Hepatocyte (in vitro differentiated cells): ENCODE results near the gene MEIOC. TPM values are rescaled to one million over a fixed set of nuclear protein-coding genes. Genes with fewer than 3 reads are reported as not detected.
"Not testable (repeated sequence)": the region's sequence is repeated elsewhere in the genome, so short reads cannot be mapped to it uniquely, and the experiment has no call there.

Experiments
- DNase-seq: peaks from one replicate; pipeline ENCODE4 v3.0.0-alpha.2; 2016; ENCODE audit warnings: low spot score
- H2AFZ ChIP-seq: fragments of 200-600 bp; sonication (generic); 2 replicates; pipeline ENCODE4 v1.6.0; 2016; ENCODE audit warnings: antibody characterized with exemption, mild to moderate bottlenecking
- H3K27ac ChIP-seq: fragments of 200-600 bp; sonication (generic); 2 replicates; pipeline ENCODE4 v1.5.1; 2016; ENCODE audit warnings: mild to moderate bottlenecking
- H3K27me3 ChIP-seq: fragments of 200-600 bp; sonication (generic); 2 replicates; pipeline ENCODE4 v1.6.1; 2016
- H3K36me3 ChIP-seq: fragments of 200-600 bp; sonication (generic); replicated peaks from 2 replicates; pipeline ENCODE4 v1.5.1; 2016; ENCODE audit warnings: low read depth; ENCODE audit not compliant: insufficient read depth
- H3K4me1 ChIP-seq: fragments of 200-600 bp; sonication (generic); 2 replicates; pipeline ENCODE4 v1.5.1; 2016; ENCODE audit warnings: mild to moderate bottlenecking, moderate library complexity; ENCODE audit not compliant: insufficient read depth
- H3K4me2 ChIP-seq: fragments of 200-600 bp; sonication (generic); 2 replicates; pipeline ENCODE4 v1.6.0; 2016
- H3K4me3 ChIP-seq: fragments of 200-600 bp; sonication (generic); 2 replicates; pipeline ENCODE4 v1.5.1; 2016; ENCODE audit warnings: mild to moderate bottlenecking
- H3K79me2 ChIP-seq: fragments of 200-600 bp; sonication (generic); 2 replicates; pipeline ENCODE4 v1.6.0; 2017; ENCODE audit warnings: mild to moderate bottlenecking
- H3K9me2 ChIP-seq: fragments of 200-600 bp; sonication (generic); replicated peaks from 2 replicates; pipeline ENCODE4 v1.6.0; 2017; ENCODE audit warnings: mild to moderate bottlenecking; ENCODE audit not compliant: insufficient read depth
- H3K9me3 ChIP-seq: fragments of 200-600 bp; sonication (generic); 2 replicates; pipeline ENCODE4 v1.5.1; 2016; ENCODE audit warnings: low read depth, mild to moderate bottlenecking
- H4K20me1 ChIP-seq: fragments of 200-600 bp; sonication (generic); 2 replicates; pipeline ENCODE4 v1.6.0; 2016; ENCODE audit warnings: mild to moderate bottlenecking; ENCODE audit not compliant: insufficient read depth, poor library complexity, severe bottlenecking
- EZH2 ChIP-seq: fragments of 200-600 bp; sonication (generic); IDR thresholded peaks from 2 replicates; pipeline ENCODE4 v1.6.1; 2016; ENCODE audit warnings: antibody characterized with exemption, mild to moderate bottlenecking, borderline replicate concordance
- EZH2phosphoT487 ChIP-seq: fragments of 200-600 bp; sonication (generic); IDR thresholded peaks from one replicate; pipeline ENCODE4 v1.6.1; 2018; ENCODE audit warnings: antibody characterized with exemption, mild to moderate bottlenecking, low read depth, moderate library complexity; ENCODE audit not compliant: unreplicated experiment, severe bottlenecking
- WGBS: methylation state at CpG from one replicate; pipeline ENCODE4 v1.1.6; 2016; ENCODE audit warnings: low lambda C conversion rate; ENCODE audit errors: missing lambda C conversion rate; 5-methylcytosine and 5-hydroxymethylcytosine counted together
- polyA plus RNA-seq: library from polyadenylated mRNA; unstranded; fragments of >200 nt; fragmentation: Nextera tagmentation; extraction: Ambion mirVana; gene quantifications from 2 replicates; pipeline ENCODE4 v1.2.1, GENCODE V29; 2016
- total RNA-seq: library from RNA; depleted of rRNA; stranded (reverse); fragments of >200 nt; gene quantifications from 2 replicates; pipeline ENCODE4 v1.2.3, GENCODE V29; 2014
- TF ChIP-seq, protein P1 (sequence below): fragments of 200-600 bp; sonication (generic); IDR thresholded peaks from 2 replicates; pipeline ENCODE4 v1.5.1; 2016; ENCODE audit warnings: antibody characterized with exemption, mild to moderate bottlenecking; ENCODE audit not compliant: poor library complexity

MEIOC gene
- total and polyA plus RNA-seq, 2 experiments from 2014 or later: 0.13 to 0.18 TPM

DNA sequence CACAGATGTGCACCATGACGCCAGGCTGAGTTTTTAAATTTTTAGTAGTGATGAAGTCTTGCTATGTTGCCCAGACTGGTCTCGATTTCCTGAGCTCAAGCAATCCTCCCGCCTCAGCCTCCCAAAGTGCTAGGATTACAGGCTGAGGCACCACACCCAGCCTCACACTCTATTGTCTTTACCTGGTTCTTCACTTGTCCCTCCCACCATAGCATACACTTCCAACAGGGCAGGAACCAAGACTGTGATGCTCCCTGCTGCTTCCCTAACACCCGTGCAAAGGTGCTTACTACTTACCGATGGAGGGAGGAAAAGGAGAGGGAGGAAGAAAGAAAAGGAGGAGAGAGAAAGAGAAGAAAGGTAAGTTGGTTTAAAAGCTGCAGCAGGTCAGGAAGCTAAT lies 41.4 kb upstream of the MEIOC start:
- Histone ChIP-seq H4K20me1 (no peaks in the 10 kb centered on the region), H3K9me2 (no peaks in the 10 kb centered on the region), H2AFZ (no peak overlapping the region), H3K27ac (no peak overlapping the region), H3K9me3 (no peaks in the 10 kb centered on the region), H3K36me3 (no peaks in the 10 kb centered on the region), H3K4me2 (no peak overlapping the region), H3K4me1 (peaks cover 7% of the 10 kb centered on the region), H3K27me3 (no peaks in the 10 kb centered on the region), H3K4me3 (no peak overlapping the region), H3K79me2 (no peaks in the 10 kb centered on the region)
- DNase-seq: no peak
- 62% methylated on average over 5 of the region's 5 CpGs for WGBS
- TF ChIP-seq, protein P1, sequence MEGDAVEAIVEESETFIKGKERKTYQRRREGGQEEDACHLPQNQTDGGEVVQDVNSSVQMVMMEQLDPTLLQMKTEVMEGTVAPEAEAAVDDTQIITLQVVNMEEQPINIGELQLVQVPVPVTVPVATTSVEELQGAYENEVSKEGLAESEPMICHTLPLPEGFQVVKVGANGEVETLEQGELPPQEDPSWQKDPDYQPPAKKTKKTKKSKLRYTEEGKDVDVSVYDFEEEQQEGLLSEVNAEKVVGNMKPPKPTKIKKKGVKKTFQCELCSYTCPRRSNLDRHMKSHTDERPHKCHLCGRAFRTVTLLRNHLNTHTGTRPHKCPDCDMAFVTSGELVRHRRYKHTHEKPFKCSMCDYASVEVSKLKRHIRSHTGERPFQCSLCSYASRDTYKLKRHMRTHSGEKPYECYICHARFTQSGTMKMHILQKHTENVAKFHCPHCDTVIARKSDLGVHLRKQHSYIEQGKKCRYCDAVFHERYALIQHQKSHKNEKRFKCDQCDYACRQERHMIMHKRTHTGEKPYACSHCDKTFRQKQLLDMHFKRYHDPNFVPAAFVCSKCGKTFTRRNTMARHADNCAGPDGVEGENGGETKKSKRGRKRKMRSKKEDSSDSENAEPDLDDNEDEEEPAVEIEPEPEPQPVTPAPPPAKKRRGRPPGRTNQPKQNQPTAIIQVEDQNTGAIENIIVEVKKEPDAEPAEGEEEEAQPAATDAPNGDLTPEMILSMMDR: no peak
- TF ChIP-seq EZH2phosphoT487 (no peak), EZH2 (no peak)

DNA sequence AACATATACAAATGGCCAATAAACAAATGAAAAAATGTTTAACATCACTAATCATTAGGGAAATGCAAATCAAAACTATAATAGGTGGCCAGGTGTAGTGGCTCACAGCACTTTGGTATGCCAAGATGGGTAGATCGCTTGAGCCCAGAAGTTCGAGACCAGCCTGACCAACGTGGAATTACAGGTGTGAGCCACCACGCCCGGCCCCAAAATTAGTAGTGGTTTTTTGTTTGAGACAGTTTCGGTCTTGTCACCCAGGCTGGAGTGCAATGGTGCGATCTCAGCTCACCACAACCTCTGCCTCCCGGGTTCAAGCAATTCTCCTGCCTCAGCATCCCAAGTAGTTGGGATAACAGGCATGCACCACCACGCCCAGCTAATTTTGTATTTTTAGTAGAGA lies 37.6 kb upstream of the MEIOC start:
- not testable (repeated sequence) for H3K36me3 ChIP-seq, H2AFZ ChIP-seq, H3K79me2 ChIP-seq, H3K4me3 ChIP-seq, H3K27ac ChIP-seq, H3K27me3 ChIP-seq, DNase-seq, H3K9me3 ChIP-seq, H3K9me2 ChIP-seq, H4K20me1 ChIP-seq, H3K4me2 ChIP-seq, H3K4me1 ChIP-seq
- 83% methylated on average over 9 of the region's 9 CpGs for WGBS

DNA sequence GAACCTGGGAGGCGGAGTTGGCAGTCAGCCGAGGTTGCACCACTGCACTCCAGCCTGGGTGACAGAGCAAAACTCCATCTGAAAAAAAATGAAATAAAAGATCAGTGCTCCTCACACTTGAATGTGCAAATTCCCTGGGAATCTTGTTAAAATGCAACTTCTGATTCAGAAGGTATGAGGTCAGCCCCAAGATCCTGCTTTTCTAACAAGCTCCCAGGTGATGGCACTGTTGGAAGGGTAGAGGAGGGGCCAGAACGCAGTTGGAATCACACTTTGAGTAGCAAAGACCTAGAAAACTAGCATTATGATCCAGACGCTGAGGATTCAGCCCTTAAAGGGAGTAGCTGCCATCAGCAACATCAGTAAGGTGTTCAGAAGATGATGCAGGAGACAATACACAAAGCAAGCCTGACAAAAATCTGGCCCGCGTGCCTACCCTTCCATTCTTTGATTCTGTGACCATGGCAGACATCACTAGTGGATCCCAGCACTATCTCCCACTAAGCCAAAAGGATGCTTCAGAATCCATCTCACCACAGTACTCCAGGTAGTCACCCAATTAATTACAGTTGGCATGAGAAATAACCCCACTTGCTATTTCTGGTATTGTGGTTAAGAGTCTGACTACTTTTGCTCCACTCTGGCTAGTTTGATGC lies 33.1 kb upstream of the MEIOC start:
- DNase-seq: no peak
- H3K36me3 ChIP-seq: no peaks in the 10 kb centered on the region
- TF ChIP-seq EZH2: no peak
- TF ChIP-seq, protein P1: peak; percentile 4
- no peak for TF ChIP-seq EZH2phosphoT487
- 81% methylated on average over 6 of the region's 6 CpGs for WGBS
- no peak overlapping the region for H3K4me3 ChIP-seq
- H3K4me1 ChIP-seq: peaks cover 4% of the 10 kb centered on the region
- H3K27ac ChIP-seq: no peak overlapping the region
- H3K79me2 ChIP-seq: no peaks in the 10 kb centered on the region
- no peak overlapping the region for H2AFZ ChIP-seq
- H3K9me3 ChIP-seq: no peaks in the 10 kb centered on the region
- H3K4me2 ChIP-seq: no peak overlapping the region
- no peaks in the 10 kb centered on the region for H3K27me3 ChIP-seq
- no peaks in the 10 kb centered on the region for H3K9me2 ChIP-seq
- H4K20me1 ChIP-seq: no peaks in the 10 kb centered on the region

DNA sequence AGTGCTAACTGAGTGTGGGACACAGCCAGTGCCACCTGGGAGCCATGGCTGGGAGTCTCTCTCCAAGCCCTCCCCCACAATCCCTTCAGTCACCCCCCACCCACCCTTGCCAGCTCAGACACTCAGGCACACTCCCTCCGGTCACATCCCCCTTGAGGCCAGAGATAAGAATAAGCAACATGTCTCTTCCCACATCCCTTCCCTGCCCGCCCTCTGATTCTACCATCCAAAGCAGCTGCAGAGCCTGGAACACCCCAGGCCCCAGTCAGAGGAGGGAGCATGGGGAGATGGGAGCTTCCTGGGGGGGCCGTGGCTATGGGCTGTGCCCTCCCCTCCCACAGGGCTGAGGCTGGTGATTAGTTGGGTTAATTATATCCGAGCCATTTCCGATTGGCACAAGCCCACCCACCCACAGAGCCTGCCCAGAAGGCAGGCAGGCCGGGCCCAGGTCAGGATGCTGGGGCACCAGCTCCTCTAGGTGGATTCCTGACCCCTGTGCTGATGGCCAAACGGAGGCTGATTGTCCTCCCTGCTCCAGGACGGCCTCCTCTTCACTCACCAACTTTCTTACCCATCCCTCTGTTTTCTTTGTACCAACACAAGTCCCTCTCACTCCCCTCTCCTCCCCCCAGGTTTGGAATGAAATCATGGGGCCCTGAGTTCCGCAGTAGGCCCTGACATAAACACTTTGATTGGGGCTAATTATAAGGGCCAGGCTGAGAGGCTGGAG lies 28.6 kb upstream of the MEIOC start:
- H3K4me2 ChIP-seq: no peak overlapping the region
- H3K9me2 ChIP-seq: no peaks in the 10 kb centered on the region
- no peaks in the 10 kb centered on the region for H3K79me2 ChIP-seq
- peak overlapping the region; percentile 74 for H2AFZ ChIP-seq
- no peaks in the 10 kb centered on the region for H3K27me3 ChIP-seq
- H3K27ac ChIP-seq: no peak overlapping the region
- TF ChIP-seq, protein P1: no peak
- no peak for TF ChIP-seq EZH2
- no peak for TF ChIP-seq EZH2phosphoT487
- no peak for DNase-seq
- no peaks in the 10 kb centered on the region for H3K9me3 ChIP-seq
- 85% methylated on average over 9 of the region's 9 CpGs for WGBS
- H3K4me3 ChIP-seq: no peak overlapping the region
- no peaks in the 10 kb centered on the region for H4K20me1 ChIP-seq
- no peaks in the 10 kb centered on the region for H3K36me3 ChIP-seq
- H3K4me1 ChIP-seq: peaks cover 8% of the 10 kb centered on the region
